Stimulated activated CD8-positive, alpha-beta memory T cell treated with anti-CD3 and anti-CD28 coated beads, Interleukin-4, amount 100 ng/mL, for 48 hours (primary cell): ENCODE results near the gene RAPH1.
"Not testable (repeated sequence)": the region's sequence is repeated elsewhere in the genome, so short reads cannot be mapped to it uniquely, and the experiment has no call there.

Experiments
- DNase-seq: peaks from one replicate; pipeline ENCODE4 v3.0.0-alpha.2; 2020

The RAPH1 gene

GRCh38 chr2:203476881-203477280 is 58.2 kb downstream of the RAPH1 start:
- no peak for DNase-seq

DNA sequence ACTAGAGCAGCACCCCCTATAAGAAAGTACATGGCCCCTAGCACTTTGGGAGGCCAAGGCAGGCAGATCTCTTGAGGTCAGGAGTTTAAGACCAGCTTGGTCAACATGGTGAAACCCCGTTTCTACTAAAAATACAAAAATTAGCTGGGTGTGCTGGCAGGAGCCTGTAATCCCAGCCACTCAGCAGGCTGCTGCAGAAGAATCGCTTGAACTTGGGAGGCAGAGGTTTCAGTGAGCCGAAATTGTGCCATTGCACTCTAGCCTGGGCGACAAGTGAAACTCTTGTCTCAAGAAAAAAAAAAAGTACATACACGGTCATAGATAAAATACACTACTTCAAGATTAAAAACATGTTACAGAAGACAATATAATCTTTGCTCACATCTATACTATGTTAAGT is 63.8 kb downstream of the RAPH1 start:
- DNase-seq, result no peak

DNA sequence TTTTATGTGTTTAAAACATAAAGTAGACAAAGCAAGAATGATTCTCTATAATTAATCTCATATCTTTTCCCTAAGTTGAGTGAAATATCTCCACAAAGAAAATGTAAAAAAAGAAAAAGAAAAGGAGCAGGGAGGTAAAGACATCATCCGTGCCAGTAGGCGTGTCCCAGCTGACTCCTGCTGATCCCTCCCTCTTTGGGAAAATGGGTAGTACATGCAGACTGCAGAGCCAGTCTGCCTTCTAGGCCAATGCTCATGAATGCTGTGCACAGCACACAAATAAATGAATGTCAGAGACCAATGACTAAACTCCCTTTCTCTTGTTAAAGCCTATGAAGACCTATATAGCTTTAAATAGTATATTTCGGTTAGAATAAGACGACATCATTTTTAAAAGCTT is 64.7 kb downstream of the RAPH1 start:
- DNase-seq, result no peak

GRCh38 chr2:203469546-203469945 is 65.6 kb downstream of the RAPH1 start:
- DNase-seq, result no peak

DNA sequence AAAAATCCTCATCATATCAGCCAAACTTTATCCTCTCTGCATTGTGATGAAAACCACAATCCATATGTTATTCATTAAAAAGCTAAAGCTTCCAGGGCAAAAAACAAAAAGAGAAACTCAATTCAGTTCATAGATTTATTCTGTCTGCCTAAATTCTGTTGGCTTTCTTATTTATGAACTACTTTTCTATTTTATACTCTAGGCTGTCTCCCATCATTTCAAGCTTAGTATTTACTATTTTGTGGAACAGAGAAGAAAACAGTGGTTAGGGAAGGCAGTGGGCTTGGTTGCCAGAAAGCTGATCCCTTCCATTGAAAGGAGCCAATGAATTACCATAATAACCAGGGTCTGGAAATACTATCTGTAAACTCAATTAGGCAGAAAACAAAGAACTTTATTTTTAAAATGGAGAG is 71.8 kb downstream of the RAPH1 start:
- DNase-seq, result no peak

DNA sequence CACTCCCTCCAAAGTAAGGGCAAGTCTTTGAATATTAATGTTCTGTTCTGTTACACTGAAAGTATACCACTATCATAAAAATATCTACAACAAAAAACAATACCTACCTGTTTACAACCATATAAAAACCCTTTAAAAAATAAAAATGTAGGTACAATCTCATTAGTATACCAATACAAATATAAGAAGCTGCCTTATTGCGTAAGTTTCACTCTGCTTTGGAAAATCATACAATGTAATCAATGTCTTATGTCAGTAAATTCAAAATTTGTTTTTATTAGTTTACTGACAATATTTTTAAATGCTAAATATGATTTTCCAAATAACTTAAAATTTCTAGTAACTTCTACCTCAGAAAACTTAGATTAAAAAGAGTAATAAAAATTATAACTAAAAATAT is 72.8 kb downstream of the RAPH1 start:
- DNase-seq, result no peak

DNA sequence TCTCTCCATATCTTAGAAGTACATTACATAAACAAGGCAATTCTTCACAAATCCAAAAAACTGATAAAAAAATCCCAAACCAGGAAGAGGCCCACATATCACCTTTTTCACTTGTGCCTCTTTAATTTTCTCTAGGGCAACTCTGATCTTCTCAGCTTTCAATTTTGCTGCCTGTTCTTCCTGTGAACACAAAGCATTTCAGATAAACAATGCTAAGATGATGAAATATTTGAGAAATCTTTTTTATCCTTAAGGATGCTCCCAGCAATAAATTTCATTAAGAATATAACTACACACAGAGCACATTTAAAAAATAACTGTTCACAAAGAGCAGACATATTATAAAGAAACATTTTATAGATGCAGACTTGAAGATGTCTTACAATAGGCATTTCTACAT is 73.4 kb downstream of the RAPH1 start:
- no peak for DNase-seq

DNA sequence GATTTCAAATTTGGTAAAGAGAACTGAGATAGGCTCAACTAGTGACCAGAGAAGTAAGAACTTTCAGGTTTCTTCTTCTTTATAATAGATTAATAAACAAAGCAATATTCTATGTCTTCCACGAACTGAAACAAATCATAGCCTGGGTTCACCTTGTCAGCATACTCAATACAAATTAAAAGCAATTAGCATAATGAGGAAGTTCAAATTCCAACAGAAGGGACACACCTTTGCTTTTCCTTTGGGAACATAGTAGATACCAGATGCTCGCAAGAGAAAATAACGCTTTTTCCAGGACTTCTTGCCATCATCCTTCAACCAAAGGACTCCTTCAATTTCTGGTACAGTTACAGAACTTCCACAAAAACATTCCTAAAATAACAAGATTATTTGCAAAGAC is 79.9 kb downstream of the RAPH1 start:
- no peak for DNase-seq

DNA sequence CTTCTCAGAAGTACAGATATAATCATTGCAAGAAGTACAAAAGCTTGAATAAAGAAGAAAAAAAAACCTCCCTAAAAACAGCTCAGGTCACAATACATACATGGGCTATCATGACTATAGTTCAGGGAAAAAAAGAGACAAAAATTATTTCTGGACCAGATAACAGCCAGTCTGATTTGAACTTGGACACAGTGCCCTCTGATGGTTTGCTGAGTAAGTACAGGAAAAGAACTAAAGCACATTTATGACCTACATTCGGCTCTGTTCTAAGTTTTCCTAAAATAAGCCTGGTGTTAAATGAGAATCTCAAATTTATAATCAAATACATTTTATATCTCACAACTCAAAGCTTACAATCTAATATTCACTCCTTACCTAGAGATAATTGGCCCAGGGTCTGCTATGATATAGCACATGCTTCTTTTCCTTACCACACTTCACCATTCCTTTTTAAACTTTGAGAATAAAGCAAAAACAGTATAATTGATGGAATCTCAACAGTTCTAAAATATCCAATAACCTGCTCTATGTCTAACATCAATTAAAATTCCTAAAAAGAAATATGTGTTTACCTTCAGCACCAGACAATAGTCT is 81.1 kb downstream of the RAPH1 start:
- DNase-seq, result no peak

- no peak for DNase-seq
These were observed 83.4 kb downstream of the RAPH1 start for GRCh38 chr2:203451689-203452088.

DNA sequence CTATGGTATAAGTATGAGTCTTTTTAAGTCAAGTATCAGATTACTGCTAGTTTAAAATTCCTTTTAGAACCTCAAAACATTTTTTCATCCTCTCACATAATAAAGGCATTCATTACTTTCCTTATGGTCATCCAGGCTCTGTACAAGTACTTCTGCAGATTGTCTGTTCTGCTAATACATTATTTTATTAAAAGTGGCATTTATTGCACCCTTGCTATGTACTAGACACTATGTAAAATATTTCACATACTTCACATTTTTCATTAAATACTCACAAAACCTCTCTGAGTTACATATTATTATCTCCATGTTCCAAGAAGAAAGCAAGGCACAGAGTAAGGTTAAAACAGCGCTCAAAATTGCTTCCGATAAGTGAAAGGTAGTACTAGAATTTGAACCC is 84.1 kb downstream of the RAPH1 start:
- no peak for DNase-seq

DNA sequence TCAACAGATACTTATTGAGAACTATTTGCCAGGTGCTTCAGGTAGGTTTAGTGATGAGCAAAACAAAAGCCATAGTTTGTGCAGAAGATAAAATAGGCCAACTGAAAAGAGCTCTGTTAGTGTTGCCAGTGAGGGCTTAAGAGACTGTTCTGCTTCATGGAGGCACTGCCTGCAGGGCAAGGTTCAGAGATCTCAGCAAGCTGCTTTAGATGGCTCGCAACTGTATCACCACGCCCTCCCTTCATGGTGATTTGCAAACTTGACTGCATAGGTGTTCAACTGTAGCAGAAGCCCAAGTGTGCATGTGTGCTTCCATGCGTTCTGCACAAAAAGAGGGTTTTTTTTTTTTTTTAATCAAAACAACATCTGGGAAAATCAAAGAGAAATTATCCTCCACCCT is 84.5 kb downstream of the RAPH1 start:
- no peak for DNase-seq

- no peak for DNase-seq
These were observed 88.3 kb downstream of the RAPH1 start for GRCh38 chr2:203446780-203447179.

- no peak for DNase-seq
These were observed 89.0 kb downstream of the RAPH1 start for GRCh38 chr2:203446071-203446481.

DNA sequence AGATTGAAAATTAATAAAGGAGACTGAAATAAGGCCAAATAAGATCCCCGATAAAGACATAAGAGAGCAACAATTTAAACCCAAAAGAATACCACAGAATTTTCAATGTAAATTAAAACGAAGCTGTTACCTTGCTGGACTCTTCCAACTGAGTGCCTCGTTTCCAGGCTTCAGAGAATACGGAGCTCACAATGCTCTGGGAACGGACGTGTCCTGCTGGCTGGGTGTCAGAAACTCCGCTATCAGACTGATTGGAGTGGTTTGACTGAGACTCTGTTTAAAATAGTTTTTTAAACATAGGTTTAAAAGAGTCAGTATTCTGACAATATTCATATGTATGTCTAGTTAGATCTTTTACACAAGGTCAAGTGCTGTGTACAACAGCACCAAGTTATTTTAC is 90.4 kb downstream of the RAPH1 start:
- no peak for DNase-seq

- no peak for DNase-seq
These were observed 92.6 kb downstream of the RAPH1 start for GRCh38 chr2:203442463-203442862.

DNA sequence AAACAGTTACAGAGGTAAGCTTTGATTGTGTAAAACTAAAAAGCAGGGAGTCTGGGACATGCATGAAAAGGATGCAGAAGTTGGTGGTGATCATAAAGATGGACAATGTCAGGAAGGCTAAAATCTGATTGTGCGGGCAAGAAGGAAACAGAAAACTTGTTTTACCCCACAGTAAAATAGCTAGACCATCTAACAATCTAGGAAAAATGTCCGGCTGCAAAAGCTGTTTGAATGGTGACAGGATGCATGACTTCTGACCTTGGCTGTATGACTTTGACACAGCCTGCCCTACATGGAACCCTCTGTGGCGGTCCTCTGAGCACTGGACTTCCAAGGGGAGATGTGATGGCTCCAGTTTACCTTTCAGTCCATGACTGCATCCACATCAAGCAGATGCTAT is 93.6 kb downstream of the RAPH1 start:
- no peak for DNase-seq

- DNase-seq, result no peak
These were observed 94.4 kb downstream of the RAPH1 start for GRCh38 chr2:203440671-203441070.

- DNase-seq, result no peak
These were observed 96.6 kb downstream of the RAPH1 start for GRCh38 chr2:203438528-203438927.

DNA sequence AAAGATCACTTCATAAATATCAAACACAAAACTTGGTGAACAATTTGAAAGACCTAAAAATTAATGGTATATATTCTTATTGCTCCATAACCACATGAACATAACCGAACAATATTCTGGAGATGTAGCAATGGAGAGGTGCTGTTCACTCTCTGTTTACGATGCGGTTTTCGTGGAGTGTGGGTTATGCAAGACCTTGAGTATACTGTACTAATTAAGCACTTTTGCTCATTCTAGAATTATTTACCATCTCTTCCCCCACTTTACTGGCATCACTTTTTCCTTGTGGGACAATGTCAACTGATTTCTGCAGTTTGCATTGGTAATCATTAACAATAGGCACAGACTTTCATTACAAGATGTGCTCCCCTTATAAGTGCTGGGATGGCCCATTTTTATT is 97.6 kb downstream of the RAPH1 start:
- no peak for DNase-seq

GRCh38 chr2:203436496-203436895 is 98.6 kb downstream of the RAPH1 start:
- DNase-seq, result no peak

- no peak for DNase-seq
These were observed 102.3 kb downstream of the RAPH1 start for GRCh38 chr2:203432811-203433210.

DNA sequence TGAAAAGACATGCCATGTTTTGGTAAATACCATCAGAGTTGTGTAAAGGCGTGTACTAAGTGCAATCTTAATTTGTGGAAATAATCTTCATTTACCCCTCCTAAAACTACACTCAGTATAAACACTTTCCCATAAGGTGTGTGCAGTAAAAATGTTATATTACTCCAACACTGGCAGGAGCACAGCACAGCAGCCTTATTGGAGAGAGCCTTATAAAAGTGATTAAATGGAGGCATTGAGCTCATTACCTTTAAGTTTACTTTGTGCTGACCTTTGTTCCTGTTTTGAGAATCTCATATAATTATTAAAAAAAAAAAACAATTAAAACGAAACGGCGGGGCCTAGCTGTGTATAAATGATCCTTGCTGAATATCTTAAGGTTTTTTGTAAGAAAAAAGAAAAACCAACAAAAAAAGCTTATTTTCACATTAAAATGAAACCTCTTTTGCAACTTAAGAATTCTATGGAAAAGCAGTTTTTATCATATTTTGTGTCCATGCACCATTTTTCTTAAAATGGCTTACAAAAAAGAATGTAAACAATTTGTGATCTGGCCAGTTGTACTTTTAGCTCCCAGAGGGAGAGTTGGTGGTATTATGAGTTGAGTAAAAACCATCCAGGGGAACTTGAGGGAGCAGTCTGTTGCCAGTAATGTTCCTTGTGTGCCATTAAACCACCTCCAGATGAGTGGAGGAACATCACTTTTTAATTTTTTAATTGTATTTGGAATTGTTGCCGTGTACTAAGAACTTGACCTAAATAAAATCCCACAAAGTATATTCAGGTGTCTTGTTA is 103.5 kb downstream of the RAPH1 start:
- DNase-seq, result no peak

- DNase-seq, result not testable (repeated sequence)
These were observed 105.5 kb downstream of the RAPH1 start for GRCh38 chr2:203429643-203430042.

DNA sequence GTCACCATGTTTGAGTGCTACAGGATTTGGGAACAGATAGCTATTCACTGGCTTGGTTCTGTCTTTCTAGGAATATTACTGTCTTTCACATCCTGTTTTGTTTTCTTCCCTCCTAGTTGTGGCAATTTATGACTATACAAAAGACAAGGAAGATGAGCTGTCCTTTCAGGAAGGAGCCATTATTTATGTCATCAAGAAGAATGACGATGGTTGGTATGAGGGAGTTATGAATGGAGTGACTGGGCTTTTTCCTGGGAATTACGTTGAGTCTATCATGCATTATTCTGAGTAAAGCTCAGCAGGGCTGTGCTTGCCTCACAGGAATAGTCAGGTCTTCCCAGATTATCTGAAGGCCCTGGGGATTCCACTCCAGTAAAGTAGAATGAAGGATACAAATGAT is 108.0 kb downstream of the RAPH1 start:
- DNase-seq, result no peak
